Ovary (tissue), 3 donors: ENCODE data around the gene EFHD2.

Source experiments
- EP300 ChIP-seq: sonication (generic); formaldehyde crosslinking; IDR thresholded peaks from one replicate; pipeline ENCODE4 v1.6.1; 2017; ENCODE audit warnings: antibody characterized with exemption
- POLR2A ChIP-seq: fragments of 450-650 bp; IDR thresholded peaks from one replicate; pipeline ENCODE4 v1.6.1; 2017; ENCODE audit warnings: antibody characterized with exemption, mild to moderate bottlenecking, moderate library complexity
- TF ChIP-seq, protein P1 (sequence below), 3 donors: fragments of 450-650 bp in 2 of 3; fragments of 200-600 bp in 1 of 3; IDR thresholded peaks; one replicate each; pipeline versions ENCODE4 v1.5.1 to v1.8.0; 2016 to 2022; ENCODE audit warnings: antibody characterized with exemption in 3 of 3, mild to moderate bottlenecking in 1 of 3
- donor health status: DM: no; HTN: no; CAD: no.

DNA sequence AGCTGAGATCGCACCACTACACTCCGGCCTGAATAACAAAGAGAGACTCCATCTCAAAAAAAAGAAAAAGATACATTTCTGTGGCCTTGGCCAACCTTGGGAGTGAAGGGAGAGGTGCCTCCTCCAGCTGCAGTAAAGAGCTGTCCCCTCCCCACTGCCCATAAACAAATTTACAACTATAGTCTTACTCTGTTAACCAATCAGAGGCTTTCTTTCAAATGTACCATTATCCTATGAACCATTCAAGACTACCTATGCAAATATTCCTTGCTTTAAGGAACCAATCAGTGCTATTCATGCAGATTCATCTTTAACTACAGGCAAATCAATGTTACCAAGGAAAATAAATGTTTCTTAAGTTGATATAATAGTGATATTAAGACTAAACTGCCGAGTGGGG is 67.2 kb downstream of the EFHD2 start:
- TF ChIP-seq, protein P1, sequence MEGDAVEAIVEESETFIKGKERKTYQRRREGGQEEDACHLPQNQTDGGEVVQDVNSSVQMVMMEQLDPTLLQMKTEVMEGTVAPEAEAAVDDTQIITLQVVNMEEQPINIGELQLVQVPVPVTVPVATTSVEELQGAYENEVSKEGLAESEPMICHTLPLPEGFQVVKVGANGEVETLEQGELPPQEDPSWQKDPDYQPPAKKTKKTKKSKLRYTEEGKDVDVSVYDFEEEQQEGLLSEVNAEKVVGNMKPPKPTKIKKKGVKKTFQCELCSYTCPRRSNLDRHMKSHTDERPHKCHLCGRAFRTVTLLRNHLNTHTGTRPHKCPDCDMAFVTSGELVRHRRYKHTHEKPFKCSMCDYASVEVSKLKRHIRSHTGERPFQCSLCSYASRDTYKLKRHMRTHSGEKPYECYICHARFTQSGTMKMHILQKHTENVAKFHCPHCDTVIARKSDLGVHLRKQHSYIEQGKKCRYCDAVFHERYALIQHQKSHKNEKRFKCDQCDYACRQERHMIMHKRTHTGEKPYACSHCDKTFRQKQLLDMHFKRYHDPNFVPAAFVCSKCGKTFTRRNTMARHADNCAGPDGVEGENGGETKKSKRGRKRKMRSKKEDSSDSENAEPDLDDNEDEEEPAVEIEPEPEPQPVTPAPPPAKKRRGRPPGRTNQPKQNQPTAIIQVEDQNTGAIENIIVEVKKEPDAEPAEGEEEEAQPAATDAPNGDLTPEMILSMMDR (IDR thresholded peaks at IDR 0.05), result no peak
- TF ChIP-seq EP300, result no peak
- no peak for TF ChIP-seq POLR2A
